ENCODE data around the gene KRTAP3-1.
"Not testable (repeated sequence)": the region's sequence is repeated elsewhere in the genome, so short reads cannot be mapped to it uniquely, and the experiment has no call there.

The KRTAP3-1 gene
- 0 reads per million in 3 experiments for total RNA-seq

DNA sequence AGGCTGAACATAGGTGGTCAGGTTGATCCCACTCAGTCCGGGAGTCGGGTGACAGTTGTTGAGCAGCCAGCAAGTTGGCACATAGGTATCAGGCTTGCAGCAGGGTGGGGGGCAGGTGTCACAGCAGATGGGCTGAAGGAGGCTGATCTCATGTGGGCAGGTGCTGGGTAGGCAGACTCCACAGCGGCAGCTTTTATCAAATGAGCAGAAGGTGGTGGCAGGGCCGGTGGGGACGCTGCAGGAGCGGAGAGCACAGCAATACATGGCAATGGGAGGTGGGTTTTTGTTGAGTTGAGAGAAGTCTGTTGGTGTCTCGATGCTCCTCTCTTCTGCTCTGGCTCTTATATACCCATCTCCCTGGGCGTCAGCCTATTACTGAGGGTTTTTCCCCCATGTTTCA lies at the start of gene KRTAP3-1:
TSS of gene KRTAP3-1 (minus strand) at position 318 of the 400 bp plus-strand sequence. CDS start at position 264, 54 bp downstream.
- no peak for DNase-seq

DNA sequence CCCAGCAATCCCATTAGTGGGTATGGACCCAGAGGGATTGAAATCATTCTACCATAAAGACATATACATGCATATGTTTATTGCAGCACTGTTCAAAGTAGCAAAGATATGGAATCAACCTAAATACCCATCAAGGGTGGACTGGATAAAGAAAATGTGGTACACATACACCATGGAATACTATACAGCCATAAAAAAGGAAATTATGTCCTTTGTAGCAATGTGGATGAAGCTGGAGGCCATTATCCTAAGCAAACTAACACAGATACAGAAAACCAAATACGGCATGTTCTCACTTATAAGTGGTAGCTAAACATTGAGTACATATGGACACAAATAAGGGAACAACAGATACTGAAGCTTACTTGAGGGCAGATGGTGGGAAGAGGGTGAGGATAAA lies 48.6 kb upstream of the KRTAP3-1 start:
- DNase-seq: no peak

DNA sequence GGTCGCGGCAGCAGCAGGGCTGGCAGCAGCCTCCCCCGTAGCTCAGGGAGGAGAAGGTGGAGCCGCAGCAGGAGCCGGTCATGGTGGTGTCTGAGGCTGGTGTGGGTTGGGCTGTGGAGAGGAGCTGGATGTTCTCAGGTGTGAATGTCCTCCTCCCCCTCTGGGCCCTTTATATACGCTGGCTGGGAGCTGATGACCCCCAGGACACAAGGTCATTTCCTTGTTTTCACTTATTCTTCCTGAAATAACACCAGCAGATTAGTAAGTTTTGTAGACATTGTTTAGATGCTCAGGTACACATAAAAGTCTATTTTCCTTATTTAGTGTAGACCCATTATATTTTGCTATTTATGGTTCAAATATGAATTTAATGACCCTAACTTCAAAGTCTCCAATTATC lies 46.2 kb upstream of the KRTAP3-1 start, which contains the start of gene KRTAP2-2:
TSS of gene KRTAP2-2 (minus strand) at position 101 of the 400 bp plus-strand sequence. CDS start at position 82, 19 bp downstream.
- not testable (repeated sequence) for DNase-seq

DNA sequence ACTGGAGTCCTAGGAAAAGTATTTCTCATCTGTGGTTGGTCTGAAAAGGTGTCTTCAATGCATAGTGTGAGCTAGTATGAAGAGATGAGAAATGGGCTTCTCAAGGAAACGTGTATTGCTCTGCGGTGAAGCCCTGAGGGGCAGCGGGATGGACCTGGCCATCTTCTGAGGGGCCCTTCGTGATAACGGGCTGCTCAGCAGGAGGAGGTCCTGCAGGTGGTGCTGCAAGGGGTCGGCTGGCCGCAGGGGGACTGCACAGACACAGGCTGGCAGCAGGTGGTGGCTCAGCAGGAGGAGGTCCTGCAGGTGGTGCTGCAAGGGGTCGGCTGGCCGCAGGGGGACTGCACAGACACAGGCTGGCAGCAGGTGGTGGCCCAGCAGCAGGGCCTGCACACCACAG lies 45.6 kb upstream of the KRTAP3-1 start:
- DNase-seq: not testable (repeated sequence)

DNA sequence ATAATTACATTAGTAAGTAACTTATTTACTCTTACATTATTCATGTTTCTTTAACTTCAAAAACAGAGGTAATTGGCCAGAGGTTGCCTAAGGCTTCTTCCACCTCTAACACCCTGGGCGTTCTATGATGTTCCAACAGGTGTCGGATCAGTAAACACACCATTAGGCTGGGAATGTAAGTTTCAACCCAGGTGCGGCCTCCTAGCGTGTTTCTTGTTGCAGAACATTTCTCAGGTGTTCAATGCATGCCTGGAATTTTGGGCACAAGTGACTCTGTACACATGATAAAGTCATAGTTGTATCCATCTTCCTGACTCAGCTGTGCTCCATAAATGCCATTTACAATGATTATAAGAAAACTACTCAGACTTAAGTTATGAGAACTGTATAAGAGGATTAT lies 45.1 kb upstream of the KRTAP3-1 start:
- no peak for DNase-seq

DNA sequence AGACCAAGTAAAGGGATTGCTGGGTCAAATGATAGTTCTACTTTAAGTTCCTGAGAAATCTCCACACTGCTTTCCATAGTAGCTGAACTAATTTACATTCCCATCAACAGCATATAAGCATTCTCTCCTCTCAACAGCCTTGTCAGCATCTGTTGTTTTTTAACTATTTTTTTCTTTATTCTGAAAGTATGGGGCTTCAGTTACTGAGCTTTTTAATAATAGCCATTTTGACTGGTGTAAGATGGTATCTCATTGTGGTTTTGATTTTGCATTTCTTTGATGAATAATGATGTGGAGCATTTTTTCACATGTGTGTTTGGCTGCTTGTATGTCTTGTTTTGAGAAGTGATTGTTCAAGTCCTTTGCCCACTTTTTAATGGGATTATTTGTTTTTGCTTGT lies 43.6 kb upstream of the KRTAP3-1 start:
- DNase-seq: no peak

DNA sequence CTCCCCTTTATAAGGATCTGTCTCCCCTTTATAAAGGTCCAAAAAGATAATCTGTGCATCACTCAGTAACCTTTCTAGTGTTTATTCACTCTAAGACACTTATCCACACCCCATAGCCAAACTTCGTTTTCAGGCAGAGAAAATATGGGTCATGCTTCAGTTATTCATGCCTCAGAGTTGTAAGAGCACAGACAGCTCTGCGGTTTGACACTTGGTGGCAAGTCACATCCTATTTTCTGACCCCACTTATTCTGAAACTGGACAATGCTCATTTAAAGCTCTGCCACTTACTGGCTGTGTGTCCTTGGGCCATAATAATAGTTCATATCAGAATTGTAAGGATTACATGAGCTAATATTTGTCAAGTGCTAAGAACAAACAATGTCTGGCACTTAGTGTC lies 40.2 kb upstream of the KRTAP3-1 start:
- DNase-seq: no peak

DNA sequence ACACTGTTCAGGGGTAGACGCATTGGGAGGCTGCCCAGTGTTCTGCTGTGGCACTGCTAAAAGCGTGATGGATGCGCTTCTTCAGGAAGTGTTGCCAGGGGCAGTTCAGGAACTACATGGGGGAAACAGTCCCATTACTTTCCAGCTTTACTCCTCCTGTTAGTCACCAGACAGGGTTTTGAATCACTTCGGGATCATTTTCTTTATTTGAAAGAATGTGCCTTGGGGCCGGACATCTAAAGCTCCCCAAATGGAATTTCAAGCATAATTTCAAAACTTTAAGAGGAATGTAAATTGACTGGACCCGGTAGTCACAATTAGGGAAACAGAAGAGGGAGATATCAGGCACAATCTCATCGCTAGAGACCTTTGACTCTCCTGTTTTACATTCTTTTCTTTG lies 39.5 kb upstream of the KRTAP3-1 start:
- DNase-seq: no peak

DNA sequence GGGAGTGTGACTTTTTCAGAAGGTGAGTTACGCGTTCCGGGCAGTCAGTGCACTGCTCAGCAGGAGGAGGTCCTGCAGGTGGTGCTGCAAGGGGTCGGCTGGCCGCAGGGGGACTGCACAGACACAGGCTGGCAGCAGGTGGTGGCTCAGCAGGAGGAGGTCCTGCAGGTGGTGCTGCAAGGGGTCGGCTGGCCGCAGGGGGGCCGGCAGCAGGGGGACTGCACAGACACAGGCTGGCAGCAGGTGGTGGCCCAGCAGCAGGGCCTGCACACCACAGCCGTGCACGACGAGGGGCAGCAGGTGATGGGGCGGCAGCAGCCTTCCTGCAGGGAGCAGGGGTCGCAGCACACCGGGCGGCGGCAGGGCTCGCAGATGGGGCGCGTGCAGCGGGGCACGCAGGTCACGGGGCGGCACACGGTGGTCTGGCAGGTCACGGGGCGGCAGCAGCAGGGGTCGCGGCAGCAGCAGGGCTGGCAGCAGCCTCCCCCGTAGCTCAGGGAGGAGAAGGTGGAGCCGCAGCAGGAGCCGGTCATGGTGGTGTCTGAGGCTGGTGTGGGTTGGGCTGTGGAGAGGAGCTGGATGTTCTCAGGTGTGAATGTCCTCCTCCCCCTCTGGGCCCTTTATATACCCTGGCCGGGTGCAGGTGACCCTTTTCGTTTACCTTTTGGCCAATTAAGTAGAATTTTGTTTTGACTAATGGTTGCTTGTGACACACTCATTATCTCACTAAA lies 38.0 kb upstream of the KRTAP3-1 start, which contains the start of gene KRTAP2-1:
TSS of gene KRTAP2-1 (minus strand) at position 582 of the 731 bp plus-strand sequence. CDS start at position 533, 49 bp downstream.
- not testable (repeated sequence) for DNase-seq

DNA sequence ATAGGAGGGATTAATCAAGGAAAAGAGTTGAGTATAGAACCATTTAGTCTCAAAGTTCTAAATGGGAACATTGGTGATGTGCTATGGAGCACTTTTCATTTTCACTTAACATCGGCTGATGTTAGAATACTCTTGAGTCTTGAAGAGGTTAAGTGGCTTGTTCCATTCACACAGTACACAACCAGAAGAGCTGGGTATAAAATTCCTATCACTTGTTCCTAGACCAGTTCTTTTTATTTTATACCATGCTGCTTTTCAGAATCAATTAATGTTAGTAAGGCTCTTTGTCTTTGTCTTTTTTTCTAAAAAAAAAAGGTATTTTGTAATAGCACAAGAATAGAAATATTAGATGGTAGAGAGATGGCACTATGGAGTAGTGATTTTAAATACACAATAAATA lies 34.0 kb upstream of the KRTAP3-1 start:
- no peak for DNase-seq

DNA sequence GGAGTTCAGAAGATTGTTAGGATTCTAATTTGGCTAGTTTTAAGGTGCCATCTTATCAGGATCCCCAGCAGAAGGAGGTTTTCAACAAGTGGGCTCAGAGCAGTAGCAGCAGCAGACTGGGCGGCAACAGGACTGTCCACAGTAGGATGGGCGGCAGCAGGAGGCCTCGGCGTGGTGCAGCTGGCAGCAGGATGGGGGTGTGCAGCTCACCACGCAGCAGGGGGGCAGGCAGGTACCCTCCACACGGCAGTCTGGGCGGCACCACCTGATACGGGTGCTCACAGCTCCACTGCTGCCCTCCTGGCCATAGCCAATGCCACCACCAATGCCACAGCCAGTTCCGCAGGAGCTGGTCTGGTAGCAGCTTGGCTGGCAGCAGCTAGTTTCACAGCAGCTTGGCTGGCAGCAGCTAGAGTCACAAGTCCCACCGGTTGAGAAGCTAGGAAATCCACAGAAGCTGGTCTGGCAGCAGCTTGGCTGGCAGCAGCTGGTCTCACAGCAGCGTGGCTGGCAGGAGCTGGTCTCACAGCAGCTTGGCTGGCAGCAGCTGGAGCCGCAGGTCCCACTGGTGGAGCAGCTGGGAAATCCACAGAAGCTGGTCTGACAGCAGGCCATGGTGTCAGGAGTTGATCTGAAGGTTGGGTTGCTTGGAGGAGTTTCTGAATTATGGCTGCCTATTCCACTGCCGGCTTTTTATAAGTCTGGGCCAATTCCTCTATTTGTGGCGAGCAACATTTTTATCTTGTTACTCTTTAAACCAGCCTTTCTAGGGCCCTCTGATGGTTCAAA lies 32.0 kb upstream of the KRTAP3-1 start, which contains the start of gene KRTAP1-1:
TSS of gene KRTAP1-1 (minus strand) at position 668 of the 789 bp plus-strand sequence. CDS start at position 615, 53 bp downstream.
- DNase-seq: not testable (repeated sequence)

DNA sequence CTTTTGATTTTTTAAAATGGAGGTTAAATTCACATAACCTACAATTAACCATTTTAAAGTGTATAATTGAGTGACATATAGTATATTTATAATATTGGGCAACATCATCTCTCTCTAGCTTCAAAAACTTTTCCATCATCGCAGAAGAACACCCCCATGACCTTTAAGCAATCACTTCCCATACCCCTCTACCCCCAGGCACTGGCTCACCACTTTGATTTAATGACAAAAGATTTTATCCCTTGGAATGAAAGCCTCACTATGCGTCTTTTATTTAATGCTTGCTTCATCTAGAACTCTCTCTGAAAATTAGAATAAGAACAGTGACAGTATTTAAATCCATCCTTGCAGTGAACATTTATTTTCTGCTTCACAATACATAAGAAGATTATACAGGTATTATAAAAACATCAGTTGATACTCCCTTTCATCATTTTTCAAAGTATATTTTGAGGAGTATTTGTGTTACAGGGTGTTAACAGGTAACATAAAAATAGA lies 29.0 kb upstream of the KRTAP3-1 start:
- no peak for DNase-seq

DNA sequence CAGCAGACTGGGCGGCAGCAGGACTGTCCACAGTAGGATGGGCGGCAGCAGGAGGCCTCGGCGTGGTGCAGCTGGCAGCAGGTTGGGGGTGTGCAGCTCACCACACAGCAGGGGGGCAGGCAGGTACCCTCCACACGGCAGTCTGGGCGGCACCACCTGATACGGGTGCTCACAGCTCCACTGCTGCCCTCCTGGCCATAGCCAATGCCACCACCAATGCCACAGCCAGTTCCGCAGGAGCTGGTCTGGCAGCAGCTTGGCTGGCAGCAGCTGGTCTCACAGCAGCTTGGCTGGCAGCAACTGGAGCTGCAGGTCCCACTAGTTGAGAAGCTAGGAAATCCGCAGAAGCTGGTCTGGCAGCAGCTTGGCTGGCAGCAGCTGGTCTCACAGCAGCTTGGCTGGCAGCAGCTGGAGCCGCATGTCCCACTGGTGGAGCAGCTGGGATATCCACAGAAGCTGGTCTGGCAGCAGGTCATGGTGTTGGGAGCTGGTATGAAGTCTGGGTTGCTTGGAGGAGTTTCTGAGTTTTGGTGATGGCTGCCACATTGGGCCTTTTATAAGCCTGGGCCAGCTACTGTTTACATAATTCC lies 25.5 kb upstream of the KRTAP3-1 start, which contains the start of gene KRTAP1-3:
TSS of gene KRTAP1-3 (minus strand) at position 529 of the 590 bp plus-strand sequence. CDS start at position 476, 53 bp downstream.
- not testable (repeated sequence) for DNase-seq

DNA sequence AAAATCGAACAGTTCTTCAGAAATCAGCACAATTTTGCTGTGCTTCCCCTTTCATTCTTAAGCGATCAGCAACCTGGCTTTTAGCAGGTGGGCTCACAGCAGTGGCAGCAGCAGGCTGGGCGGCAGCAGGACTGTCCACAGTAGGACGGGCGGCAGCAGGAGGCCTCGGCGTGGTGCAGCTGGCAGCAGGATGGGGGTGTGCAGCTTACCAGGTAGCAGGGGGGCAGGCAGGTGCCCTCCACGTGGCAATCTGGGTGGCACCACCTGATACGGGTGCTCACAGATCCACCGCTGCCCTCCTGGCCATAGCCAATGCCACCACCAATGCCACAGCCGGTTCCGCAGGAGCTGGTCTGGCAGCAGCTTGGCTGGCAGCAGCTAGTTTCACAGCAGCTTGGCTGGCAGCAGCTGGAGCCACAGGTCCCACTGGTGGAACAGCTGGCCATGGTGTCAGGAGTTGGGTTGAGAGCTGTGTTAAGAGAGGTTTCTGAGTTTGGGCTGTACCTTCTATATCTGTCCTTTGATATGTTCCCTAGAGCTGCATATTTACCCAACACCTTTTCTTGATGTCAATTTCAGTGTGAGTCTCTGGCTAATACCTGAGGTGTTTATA lies 20.8 kb upstream of the KRTAP3-1 start, which contains the start of gene KRTAP1-4:
TSS of gene KRTAP1-4 (minus strand) at position 563 of the 613 bp plus-strand sequence. CDS start at position 446, 117 bp downstream.
- DNase-seq: no peak

DNA sequence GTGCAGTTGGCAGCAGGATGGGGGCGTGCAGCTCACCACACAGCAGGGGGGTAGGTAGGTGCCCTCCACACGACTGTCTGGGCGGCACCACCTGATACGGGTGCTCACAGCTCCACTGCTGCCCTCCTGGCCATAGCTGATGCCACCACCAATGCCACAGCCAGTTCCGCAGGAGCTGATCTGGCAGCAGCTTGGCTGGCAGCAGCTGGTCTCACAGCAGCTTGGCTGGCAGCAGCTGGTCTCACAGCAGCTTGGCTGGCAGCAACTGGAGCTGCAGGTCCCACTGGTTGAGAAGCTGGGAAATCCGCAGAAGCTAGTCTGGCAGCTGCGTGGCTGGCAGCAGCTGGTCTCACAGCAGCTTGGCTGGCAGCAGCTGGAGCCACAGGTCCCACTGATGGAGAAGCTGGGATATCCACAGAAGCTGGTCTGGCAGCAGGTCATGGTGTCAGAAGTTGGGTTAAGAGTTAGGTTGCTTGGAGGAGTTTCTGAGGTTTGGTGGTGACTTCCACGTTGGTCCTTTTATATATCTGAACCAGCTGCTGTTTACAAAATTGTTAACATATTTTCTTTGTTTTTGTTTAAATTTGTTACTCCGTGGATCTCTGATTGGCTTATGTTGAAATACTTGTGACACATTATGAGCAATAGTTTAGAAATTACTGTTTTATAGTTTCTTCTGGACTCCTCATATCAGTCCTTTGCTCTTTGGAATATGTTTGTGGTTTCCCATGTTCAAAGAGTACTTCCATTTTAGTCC lies 18.0 kb upstream of the KRTAP3-1 start, which contains the start of gene KRTAP1-5:
TSS of gene KRTAP1-5 (minus strand) at position 494 of the 757 bp plus-strand sequence. CDS start at position 441, 53 bp downstream.
- no peak for DNase-seq

DNA sequence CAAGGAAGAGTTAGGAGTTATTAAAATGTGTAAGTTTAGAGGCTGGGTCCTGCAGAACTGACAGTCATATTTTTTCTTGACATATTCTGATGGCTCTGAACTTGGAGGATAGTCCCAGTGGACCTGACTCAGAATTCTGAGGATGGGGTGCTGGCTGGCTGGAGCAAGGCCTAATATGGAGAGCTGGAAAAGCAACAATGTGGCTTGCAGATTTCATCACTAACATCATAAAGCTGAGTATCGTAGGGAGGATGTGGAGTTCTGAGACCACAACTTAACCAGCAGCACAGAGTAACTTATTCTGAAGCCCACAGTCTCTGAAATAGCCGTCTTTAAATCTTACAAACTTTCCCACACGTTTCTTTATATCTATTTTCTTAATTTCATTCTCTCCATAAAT lies 15.8 kb upstream of the KRTAP3-1 start:
- DNase-seq: no peak

DNA sequence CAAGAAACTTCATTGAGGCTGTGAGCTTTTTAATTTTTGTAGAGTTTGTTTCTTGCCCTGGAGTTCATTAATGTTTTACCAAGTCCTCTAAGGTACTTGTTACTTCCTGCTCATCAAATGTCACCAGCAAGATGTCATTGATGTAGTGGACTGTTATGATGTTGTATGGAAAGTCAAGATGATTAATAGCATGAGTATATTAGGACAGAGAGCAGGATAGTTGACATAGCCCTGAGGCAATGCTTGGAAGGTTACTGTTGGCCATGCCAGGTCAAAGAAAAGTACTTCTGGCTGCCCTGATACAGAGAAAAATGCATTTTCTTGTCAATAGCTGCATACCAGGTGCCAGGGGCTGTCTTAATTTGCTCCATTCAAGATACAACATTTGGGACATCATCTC lies 11.4 kb upstream of the KRTAP3-1 start:
- DNase-seq: no peak

DNA sequence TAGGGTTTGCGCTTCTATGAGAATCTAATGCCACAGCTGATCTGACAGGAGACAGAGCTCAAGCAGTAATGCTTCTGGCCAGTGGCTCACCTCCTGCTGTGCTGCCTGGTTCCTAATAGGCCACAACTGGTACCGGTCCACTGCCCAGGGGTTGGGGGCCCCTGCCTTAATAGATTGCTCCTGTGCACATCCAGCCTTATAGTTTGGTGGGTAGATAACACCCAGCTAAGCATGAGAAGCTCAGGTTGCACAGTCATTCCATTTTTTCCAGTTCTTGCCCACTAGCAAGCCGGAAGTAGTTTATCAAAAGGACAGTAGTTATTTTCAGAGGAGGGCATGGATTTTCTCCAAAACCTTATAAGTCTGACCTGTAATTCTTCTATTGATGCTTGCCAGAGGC lies 10.5 kb upstream of the KRTAP3-1 start:
- DNase-seq: no peak

DNA sequence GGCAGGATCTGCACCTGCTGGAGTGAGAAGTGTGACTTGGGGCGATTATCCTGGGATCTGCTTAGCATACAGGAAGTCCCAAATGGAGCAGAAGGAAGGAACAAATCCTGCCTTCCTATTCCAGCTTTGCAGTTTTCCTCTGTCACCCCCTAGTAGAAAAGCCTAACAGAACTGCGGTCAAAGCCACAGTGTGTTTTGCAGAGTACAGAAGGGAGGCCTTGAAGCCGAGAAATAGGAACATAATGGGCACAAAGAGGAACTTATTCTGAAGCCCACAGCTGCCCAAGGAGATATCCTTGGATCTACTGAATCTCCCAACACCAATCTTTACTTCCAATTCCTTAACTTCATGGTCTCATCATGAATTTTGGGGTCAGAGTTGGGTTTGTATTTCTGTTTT lies 9.6 kb upstream of the KRTAP3-1 start:
- no peak for DNase-seq

DNA sequence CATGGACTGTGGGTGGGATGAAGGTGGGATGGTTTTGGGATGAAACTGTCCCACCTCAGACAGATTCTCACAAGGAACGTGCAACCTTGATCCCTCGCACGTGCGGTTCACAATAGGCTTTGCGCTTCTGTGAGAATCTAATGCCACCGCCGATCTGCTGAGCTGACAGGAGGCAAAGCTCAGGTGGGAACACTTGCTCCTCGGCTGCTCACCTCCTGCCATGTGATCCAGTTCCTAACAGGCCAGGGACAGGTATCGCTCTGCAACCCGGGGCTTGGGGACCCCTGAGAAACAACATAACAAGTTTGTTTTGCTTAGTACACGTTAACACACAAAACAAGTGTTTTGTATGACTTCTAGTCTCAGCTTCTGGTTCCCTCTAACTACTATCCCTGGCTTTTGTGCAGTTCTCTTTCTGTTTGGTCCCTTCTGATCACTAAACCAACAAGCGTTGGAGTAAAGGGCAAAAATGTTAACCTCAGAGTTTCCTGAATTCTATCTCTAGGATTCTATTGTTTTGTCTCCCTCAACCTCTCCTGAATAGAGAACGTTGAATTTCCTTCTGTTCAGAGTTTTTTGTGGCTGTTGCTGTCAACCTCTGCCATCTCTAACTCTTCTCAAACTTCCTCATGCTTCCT lies 7.8 kb upstream of the KRTAP3-1 start:
- DNase-seq: no peak

DNA sequence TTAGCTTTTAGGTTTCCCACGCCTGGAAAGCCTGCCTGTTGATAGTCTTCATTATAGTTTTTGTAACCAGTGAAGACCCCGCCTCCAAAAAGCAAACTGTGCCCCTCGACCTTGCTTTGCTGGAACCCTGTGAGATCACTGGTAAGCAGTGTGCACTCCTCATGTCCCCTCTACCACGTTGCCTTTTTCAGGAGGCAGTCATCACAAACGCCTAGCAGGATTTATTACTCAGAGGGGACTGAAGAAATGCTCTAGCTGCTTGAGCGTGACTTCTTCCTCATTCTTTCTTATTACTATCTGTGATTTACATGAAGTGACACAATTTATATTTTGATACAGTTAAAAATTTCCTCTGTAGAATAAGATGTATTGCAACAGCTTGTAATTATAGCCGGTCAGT lies 6.5 kb upstream of the KRTAP3-1 start:
- DNase-seq: no peak
